NCI-H2196 treated with DMSO at 0.1 percent for 48 hours (cell line): Measurements from ENCODE around the gene CEP89.
"Not testable (repeated sequence)": the region's sequence is repeated elsewhere in the genome, so short reads cannot be mapped to it uniquely, and the experiment has no call there.

Experiments
- DNase-seq: peaks from one replicate; lab custom pipeline; 2025; ENCODE audit not compliant: unreplicated experiment; lab: John Stamatoyannopoulos, UW

Gene CEP89

DNA sequence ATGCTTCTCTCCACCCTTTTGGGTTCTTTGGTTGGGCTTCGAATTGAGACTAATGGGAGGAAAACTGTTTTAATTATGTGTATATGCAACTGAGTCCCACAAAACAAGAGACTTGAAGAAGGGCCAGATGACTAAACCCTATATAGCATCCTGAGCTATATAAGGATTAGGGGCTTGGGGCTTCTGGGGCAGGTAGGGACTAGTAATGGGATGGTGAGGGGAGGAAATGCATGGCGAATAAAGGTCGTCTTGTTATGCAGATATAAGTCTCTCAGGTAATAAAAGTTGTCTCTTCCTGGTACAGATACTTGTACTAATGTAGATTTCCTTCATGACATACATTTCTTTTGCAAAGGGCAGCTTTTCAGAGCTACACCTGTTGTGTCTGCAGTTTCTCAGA, 99.4 kb downstream of the CEP89 start:
- no peak for DNase-seq

DNA sequence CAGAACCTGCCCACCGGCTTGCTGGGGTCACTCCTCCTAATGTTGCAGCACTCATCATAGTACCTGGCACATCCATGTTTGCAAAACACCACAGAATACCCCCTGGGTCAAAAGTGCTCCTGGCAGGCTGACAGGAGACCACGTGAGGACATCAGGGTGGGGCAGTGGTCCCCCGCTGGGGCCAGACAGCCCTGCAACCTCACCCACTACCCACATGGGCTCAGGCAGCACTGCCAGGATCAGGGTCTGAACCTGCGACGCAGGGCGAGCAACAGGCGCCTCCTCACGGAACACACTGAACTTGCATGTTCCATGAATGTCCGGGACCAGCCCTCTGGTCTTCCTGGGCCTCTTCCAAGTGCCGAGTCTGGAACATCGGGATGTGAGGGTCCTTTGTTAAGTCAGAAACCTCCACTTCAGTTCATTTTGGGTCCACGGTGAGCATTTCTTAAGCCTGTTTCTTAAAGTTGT, 100.7 kb downstream of the CEP89 start:
- DNase-seq = no peak

DNA sequence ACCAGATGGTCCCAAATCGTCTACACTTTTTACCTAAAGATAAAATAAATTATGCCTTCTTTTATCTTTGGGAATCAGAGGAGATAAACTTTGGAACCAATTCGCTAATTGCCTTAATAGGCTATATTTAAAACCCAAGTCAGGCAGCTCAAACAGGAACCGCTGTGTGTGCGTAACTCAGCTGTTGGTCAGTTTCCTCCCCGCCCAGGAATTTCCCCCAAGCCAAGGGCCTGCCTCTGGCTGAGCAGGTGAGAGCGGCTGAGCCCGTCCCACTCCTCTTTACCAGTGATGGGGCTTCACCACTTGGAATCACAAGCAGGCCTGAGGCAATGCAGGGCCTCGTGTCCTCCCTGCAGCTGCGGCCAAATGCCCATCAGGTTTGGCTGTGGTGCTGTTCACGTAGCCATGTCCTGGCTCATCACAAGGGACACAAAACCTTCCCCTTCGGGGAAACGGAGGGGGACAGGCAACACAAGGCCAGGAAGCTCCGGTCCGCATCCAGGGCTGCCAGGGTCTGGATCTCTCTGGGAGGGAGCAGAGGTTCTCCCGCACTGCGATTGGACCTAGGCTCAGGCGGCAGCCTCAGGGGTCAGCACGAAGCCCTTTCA, 101.7 kb downstream of the CEP89 start:
- DNase-seq = no peak

DNA sequence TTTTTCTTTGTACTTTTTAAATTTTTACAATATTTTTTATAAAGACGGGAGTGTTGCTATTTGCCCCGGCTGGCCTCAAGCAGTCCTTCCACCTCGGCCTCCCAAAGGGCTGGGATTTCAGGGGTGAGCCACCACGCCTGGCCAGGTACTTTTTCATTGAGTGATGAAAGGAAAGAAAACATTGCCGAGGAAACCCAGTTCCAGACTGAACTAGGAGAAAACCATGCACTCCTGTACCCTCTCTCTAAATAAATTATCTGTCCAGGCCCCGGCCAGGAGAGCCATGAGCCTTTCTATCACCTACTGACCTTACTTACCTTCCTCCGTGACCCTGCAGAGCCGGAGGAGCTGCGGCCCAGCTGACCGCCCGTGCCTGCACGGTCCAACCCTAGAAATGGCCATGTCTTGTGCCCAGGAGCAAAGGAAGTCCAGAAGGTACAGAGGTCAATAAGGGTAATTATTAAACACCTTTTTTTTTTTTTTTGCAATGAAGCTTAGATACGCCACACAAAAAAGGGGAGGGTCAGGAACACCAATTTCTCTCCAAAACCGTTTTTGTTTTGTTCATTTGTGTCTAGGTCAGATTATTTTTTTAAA, 102.3 kb downstream of the CEP89 start, which contains the start of gene SLC7A9:
TSS of gene SLC7A9 (minus strand) at position 399 of the 597 bp plus-strand sequence. CDS start 1,233 bp downstream, outside the sequence.
- no peak for DNase-seq

DNA sequence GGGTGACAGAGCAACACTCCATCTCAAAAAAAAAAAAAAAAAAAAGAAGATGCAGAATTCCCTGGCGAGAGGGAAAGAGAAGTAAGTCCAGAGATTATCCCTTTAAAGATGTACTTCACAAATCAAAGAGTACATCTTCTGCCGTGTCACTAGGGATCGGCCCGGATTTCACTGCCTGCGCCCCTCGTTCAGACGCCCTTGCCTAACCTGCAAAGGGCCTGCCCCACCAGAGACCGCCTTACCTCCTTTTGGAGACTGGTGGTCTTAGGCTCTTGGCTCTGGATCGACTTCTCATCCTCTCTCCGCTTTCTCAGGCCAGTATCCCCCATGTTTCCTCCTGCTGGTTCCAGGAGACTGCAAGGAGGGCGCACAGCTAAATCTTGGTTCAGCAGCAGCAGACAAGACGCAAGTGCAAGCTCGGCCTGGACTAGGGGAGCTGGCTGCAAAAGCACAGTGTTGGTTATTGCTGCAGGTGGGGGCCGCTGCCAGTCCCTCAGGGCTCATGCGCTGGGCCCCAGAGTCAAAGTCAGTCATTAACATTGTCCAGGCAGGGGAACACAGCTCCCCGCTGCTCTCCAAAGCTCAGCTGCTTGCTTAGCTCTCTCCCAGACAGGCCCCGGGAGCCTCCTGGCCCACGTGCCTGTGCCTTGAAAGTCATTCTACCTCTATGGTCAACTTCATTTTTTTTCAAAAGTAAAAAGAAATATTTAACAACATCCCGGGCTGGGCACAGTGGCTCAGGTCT, 103.4 kb downstream of the CEP89 start:
- DNase-seq = no peak

DNA sequence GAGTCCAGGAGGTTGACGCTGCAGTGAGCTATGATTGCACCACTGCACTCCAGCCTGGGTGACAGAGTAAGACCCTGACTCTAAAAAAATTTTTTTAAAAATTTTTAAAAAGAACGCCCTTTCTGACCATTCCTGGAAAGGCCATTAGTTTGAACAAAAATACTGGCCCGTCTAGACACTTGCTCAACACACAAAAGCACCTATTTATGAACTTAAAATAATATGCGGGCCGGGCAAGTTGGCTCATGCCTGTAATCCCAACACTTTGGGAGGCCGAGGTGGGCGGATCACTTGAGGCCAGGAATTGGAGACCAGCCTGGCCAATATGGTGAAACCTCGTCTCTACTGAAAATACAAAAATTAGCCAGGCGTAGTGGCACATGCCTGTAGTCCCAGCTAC, 104.3 kb downstream of the CEP89 start:
- not testable (repeated sequence) for DNase-seq

DNA sequence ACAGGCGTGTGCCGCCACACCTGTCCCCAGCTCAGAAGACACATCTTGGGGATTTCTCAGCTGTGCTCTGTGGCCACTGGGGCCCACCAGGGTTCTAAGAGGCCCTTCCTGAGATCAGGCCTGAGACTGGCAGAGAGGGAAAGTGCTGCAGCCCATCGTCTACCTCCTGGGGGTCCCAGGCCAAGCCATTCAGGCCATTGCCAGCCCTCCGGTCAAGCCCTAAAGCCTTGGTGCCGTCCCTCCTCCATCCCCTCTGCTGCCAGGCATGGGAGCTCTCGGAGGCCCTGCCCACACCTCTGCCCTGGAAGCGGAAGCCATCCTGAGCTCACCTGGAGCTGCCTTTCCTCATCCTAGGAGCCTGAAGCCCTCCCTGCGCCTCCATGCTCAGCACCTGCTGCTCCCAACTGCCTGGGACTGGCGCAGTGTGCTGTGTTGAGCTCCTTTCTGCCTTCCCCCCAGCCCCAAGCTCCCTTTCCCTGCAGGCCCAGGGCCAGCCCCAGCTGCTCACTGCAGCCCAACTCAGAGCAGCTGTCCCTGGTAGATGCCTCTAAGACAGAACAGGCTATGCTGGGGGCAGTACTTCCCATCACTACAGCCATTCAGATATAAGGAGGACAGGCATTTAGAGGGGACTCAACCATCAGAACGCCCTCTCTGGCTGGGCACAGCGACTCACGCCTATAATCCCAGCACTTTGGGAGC, 105.0 kb downstream of the CEP89 start:
- DNase-seq = no peak

- DNase-seq = no peak
Measured at GRCh38 chr19:32866061-32866460, 105.7 kb downstream of the CEP89 start.

- no peak for DNase-seq
Measured at GRCh38 chr19:32865326-32865725, 106.4 kb downstream of the CEP89 start.

- no peak for DNase-seq
Measured at GRCh38 chr19:32864318-32865007, 107.3 kb downstream of the CEP89 start.

DNA sequence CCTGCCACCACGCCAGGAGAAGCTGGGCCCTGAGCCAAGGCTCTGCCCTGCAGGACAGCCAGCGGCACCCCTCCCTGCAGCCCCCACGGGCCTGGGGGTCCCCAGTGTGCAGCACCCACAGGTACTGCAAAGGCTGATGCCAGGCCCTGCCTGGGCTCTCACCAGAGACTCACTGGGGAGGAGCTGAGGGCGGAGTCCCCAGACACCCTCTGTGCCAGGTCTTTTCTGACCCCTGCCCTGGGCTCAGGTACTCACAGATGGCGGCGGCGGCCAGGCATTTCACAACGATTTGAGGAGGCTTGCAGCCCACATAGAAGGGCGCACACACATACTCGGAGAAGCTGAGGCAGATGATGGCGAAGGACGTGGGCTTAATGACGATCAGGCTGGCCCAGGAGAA, 107.9 kb downstream of the CEP89 start:
- no peak for DNase-seq

- DNase-seq = no peak
Measured at GRCh38 chr19:32863301-32863700, 108.5 kb downstream of the CEP89 start.

GRCh38 chr19:32862741-32863140, 109.0 kb downstream of the CEP89 start:
- DNase-seq = no peak

DNA sequence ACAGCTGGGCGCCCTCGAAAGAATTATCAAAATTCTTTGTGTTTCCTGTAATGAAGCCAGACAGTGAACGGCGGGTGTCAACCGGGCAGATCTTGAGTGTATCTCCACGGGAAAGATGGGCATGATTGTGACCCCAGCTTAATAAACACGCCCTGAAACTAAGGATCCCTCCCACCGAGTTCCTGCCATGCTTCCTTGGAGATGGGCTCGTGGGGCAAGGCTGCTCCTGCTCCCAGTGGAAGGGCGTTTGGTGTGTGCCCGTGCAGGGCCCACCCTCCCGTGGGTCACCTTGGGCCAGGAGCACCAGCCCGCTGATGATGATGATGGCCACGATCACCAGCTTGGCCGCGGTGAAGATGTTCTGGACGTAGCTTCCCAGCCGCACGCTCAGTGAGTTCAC, 109.6 kb downstream of the CEP89 start:
- DNase-seq = no peak

DNA sequence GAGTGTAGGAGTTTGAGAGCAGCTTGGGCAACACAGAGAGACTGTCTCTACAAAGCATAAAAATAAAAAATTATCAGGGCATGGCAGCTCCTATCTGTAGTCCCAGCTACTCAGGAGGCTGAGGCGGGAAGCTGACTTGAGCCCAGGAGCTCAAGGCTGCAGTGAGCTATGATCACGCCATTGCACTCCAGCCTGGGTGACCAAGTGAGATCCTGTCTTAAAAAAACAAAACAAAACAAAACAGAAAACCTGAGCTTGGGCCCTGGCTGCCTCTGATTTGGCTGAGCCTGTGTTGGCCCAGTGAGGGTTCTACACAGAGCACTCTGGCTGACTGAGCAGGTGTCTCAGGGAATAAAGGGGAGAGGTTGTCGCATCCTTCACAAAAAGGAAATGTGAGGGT, 110.2 kb downstream of the CEP89 start:
- DNase-seq = no peak

- DNase-seq = no peak
Measured at GRCh38 chr19:32859591-32859990, 112.2 kb downstream of the CEP89 start.

GRCh38 chr19:32858559-32858958, 113.2 kb downstream of the CEP89 start:
- no peak for DNase-seq

DNA sequence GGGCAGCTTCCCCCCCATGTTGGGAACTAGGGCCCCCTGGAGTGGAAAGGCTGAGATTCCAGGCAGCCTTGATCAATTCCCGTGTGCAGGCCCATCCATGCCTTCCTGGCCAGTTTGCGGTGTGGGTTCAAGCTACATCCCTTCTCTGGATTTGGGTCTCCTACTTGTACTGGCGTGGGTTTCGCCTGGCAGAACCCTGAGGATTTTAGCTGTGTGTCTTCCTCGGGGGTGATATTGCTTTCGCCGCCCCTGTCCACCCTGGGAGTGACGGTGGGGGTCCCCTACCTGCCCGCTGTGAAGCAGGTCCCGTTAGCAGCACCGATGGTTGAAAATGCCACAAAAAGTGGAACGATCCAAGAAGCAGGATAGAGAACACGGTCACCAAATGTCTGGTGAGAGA, 113.6 kb downstream of the CEP89 start:
- no peak for DNase-seq

DNA sequence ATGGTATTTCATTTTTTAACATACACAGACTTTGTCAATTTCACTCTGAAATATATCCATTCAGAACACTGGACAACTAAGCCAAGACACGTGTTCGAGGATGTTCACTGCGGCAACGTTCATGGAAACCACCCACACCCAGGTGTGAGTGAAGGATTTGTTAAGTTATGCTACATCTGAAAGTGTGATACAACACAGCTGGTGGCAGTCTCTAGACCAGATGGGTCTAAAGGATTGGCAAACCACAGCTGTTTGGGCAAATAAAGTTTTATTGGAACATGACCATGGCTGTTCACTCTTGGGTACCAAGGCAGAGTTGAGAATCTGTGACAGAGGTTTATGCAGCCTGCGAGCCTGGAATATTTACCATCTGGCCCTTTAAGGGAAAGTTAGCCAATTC, 114.2 kb downstream of the CEP89 start:
- DNase-seq = no peak

GRCh38 chr19:32856818-32857217, 114.9 kb downstream of the CEP89 start:
- not testable (repeated sequence) for DNase-seq

DNA sequence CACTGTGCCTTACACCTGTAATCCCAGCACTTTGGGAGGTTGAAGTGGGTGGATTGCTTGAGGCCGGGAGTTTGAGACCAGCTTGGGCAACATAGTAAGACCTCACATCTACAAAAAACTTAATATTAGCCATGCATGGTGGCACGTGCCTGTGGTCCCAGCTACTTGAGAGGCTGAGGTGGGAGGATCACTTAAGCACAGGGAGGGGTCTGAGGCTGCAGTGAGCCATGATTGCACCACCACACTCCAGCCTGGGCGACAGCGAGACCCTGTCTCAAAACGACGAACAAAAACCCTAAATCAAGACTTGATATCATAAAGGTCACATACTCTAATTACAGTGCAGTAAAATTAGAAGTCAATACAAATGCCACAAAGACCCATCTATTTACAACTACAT, 119.5 kb downstream of the CEP89 start:
- no peak for DNase-seq
